Rectal smooth muscle tissue (tissue), 1 donor: Measurements from ENCODE around the gene COG4.

Experiments used
- H3K27ac ChIP-seq: one replicate; pipeline ENCODE4 v1.7.0; 2013; ENCODE audit warnings: low read depth, low read length, inconsistent platforms
- H3K27me3 ChIP-seq: one replicate; pipeline ENCODE4 v1.7.0; 2013; ENCODE audit warnings: low read length; ENCODE audit not compliant: control insufficient read depth, insufficient read depth
- H3K36me3 ChIP-seq: one replicate; pipeline ENCODE4 v1.7.0; 2013; ENCODE audit warnings: low read length; ENCODE audit not compliant: control insufficient read depth, insufficient read depth
- H3K4me1 ChIP-seq: one replicate; pipeline ENCODE4 v1.7.0; 2013; ENCODE audit warnings: low read length; ENCODE audit not compliant: control insufficient read depth, insufficient read depth
- H3K4me3 ChIP-seq: one replicate; pipeline ENCODE4 v1.7.0; 2013; ENCODE audit warnings: low read length
- H3K9ac ChIP-seq: one replicate; pipeline ENCODE4 v1.7.0; 2013; ENCODE audit warnings: low read length

The COG4 gene

DNA sequence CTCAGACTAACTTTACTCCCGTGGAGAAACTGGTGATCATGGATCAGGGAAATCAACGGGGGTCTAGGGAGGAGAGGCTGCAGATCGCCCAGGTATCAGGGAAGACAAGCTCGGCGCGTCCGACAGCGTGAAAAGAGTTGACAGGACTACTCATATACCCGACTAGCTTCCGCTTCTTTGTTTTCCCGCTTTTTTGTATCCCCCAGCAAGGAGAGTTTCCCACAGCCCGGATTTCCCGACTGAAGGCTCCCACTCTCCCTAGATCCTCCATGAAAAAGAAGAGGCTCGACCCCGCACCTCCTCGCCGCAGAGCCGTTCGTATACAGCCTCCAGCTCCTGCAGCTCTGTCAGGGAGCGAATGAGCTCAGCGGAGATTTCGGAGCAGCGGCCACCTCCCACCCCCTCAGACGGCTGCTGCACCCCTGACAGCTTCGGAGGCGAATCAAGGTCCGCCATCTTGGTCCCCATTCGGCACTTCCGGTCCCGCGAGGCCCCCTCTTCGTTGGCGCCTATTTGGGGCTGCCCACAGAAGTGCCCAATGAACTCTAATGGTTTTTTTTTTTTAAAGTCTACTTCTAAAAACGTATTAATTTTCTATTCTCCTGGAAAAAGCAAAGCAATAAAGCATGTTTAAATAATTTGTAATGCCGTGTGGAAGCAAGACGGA is at the start of gene COG4:
Gene COG4 (minus strand): TSS at position 479 of the 667 bp plus-strand sequence. CDS start 11 bp downstream, at position 468.
- Histone ChIP-seq H3K9ac (peak within 1 kb of the TSS; percentile 81), H3K27me3 (no peaks in the 10 kb centered on the region), H3K27ac (peak within 1 kb of the TSS; percentile 73), H3K4me3 (peak within 1 kb of the TSS; percentile 90), H3K36me3 (peaks cover 3% of the 10 kb centered on the region), H3K4me1 (peaks cover 14% of the 10 kb centered on the region)

DNA sequence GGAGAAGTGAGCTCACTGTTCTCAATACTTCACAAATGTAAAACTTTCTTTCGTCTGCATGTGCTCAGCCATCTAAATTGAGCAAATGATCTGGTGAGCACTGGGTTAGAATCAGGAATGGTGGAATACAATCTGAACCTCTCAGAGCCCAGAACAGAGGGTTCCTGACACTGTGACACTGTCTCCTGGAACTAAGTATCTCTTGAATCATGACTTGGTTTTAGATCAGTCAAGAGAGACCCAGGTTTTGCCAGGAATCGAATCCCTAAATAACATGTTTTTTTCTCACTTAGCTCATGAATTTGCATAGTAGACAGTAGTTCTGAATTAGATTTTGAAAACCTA is 49.5 kb upstream of the COG4 start:
- Histone ChIP-seq H3K36me3 (peaks cover 46% of the 10 kb centered on the region), H3K27me3 (no peaks in the 10 kb centered on the region), H3K27ac (peak overlapping the region; percentile 43), H3K9ac (no peak overlapping the region), H3K4me3 (no peak overlapping the region), H3K4me1 (peaks cover 9% of the 10 kb centered on the region)

DNA sequence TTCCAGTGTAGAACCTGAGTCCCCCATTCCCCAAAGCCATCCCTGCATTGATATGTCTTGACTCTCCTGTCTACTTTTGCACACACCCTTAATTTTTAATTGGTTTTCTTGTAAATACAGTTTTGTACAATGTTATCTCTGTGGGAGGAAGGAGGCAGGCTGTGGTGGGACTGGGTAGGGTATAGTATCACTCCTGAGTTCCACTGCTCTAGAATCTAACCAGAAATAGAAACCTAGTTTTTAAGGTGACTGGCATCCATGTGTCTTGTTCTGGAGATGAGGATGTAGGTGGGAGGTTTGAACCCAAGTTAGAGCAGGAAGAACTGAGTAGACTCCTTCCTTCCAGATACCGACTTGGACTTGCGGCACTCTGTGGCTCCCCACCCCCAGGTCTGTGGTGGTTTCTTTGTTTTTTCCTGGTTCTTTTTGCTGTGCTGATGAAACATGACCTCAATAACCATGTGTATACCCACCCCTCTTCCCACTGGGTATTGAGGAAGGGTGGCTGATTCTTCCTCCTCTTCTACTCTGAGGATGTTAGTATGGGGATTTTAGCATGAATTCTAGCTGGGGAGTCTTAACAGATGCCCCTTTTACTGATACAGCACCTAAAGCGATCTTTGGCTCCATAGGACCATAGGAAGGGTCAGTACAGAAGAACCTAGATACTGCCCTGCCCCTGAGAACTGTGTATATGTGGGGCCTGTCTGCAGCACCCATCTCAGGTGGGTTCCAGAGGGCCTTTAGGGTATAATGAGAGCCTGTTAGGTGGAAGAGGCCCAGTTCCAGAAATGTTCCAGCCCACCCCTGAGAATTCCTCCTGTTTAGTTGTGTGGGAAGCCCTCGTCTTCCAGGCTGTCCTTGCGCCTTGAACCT is 48.9 kb upstream of the COG4 start:
- Histone ChIP-seq H3K9ac (no peak overlapping the region), H3K4me1 (peaks cover 9% of the 10 kb centered on the region), H3K4me3 (no peak overlapping the region), H3K36me3 (peaks cover 50% of the 10 kb centered on the region), H3K27me3 (no peaks in the 10 kb centered on the region), H3K27ac (no peak overlapping the region)

DNA sequence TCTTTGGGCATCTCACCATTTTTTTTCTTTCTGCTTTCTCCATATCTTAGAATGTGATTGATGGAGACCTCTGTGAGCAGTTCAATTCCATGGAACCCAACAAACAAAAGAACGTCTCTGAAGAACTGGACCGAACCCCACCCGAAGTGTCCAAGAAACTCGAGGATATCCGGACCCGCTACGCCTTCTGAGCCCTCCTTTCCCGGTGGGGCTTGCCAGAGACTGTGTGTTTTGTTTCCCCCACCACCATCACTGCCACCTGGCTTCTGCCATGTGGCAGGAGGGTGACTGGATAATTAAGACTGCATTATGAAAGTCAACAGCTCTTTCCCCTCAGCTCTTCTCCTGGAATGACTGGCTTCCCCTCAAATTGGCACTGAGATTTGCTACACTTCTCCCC is 48.3 kb upstream of the COG4 start:
- no peaks in the 10 kb centered on the region for H3K27me3 ChIP-seq
- H3K9ac ChIP-seq, result no peak overlapping the region
- H3K4me3 ChIP-seq, result no peak overlapping the region
- no peak overlapping the region for H3K27ac ChIP-seq
- peaks cover 9% of the 10 kb centered on the region for H3K4me1 ChIP-seq
- peaks cover 57% of the 10 kb centered on the region for H3K36me3 ChIP-seq

DNA sequence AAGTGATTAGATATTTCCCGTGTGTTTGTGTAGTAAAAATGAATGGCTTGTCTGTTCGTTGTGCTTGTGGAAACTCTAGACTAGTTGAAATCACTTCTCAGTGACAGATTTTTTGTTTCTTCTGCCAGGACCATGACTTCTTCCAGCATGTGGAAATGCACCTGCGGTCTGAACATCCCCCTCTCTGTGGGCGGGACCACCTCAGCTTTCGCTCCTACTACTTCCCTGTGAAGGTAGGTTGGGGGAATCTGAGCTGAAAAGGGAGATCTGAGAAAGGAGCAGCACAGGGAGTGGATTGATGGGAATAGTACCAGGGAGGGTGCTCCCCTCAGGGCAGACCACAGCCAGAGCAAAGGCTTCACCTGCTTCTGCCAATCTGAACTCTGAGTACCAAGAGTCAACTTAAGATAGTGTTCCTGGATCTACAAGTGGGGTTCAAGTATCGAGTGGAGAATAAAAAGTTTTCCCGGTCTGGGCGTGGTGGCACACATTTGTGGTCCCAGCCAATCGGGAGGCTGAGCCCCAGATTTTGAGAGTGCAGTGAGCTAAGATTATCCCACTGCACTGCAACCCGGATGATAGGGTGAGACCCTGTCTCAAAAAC is 47.7 kb upstream of the COG4 start:
- H3K4me1 ChIP-seq, result peaks cover 9% of the 10 kb centered on the region
- no peak overlapping the region for H3K27ac ChIP-seq
- peaks cover 58% of the 10 kb centered on the region for H3K36me3 ChIP-seq
- no peaks in the 10 kb centered on the region for H3K27me3 ChIP-seq
- H3K9ac ChIP-seq, result no peak overlapping the region
- no peak overlapping the region for H3K4me3 ChIP-seq

DNA sequence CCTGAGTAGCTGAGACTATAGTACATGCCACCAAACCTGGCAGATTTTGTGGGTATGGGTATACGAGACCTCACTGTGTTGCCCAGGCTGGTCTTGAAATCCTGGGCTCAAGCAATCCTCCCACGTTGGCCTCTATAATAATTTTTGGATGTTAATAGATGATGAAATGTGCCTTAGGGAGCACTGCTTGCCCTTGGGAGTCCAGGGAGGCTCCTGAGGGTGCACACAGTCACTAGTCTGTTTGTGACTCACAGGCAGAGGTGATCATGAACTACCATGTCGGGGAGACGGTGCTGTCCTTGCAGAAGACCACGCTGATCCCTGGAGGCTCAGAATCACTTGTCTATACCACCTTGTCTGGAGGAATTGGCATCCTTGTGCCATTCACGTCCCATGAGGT is 46.4 kb upstream of the COG4 start:
- no peaks in the 10 kb centered on the region for H3K27me3 ChIP-seq
- H3K4me3 ChIP-seq, result no peak overlapping the region
- H3K36me3 ChIP-seq, result peaks cover 66% of the 10 kb centered on the region
- H3K9ac ChIP-seq, result no peak overlapping the region
- H3K27ac ChIP-seq, result no peak overlapping the region
- peaks cover 17% of the 10 kb centered on the region for H3K4me1 ChIP-seq

DNA sequence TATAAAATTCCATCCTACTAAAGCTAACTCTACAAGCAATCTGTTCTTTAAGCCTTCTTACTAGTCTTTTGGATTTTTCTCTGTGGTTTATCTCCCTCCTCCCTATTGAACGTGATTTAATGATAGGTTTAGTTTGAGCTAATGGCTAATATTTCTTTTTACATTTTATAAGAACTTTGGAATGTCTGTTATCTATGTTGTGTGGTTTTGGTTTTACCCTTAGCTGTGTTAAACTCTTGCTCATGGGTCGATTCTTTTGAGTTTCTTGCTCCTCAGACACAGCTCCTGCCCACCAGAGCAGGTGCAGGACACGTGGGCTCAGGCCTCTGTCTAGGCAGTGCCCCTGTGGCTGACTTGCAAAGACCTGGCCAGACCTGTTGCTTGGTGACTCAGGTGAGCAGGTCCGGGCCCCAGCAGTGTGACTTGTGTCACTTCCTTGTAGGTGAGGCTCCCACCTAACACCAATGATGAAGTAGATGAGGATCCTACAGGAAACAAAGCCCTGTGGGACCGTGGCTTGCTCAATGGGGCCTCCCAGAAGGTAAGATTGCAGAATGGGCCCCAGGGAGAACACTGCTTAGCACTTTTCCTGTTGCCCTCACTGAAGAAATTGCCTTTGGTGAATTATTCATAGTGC is 45.4 kb upstream of the COG4 start:
- Histone ChIP-seq H3K36me3 (peaks cover 72% of the 10 kb centered on the region), H3K9ac (no peak overlapping the region), H3K4me1 (peaks cover 20% of the 10 kb centered on the region), H3K27me3 (no peaks in the 10 kb centered on the region), H3K4me3 (no peak overlapping the region), H3K27ac (no peak overlapping the region)

DNA sequence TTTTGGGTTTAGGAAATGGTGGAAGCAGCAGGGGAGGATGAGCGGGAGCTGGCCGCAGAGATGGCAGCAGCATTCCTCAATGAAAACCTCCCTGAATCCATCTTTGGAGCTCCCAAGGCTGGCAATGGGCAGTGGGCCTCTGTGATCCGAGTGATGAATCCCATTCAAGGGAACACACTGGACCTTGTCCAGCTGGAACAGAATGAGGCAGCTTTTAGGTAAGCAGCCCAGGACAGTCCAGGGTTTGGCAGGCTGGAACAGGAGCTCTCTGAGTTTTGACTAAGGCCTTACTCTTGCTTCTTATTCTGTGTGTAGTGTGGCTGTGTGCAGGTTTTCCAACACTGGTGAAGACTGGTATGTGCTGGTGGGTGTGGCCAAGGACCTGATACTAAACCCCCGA is 41.7 kb upstream of the COG4 start:
- Histone ChIP-seq H3K27ac (peak overlapping the region; percentile 1), H3K27me3 (no peaks in the 10 kb centered on the region), H3K9ac (no peak overlapping the region), H3K4me1 (peaks cover 13% of the 10 kb centered on the region), H3K4me3 (no peak overlapping the region), H3K36me3 (peaks cover 64% of the 10 kb centered on the region)

DNA sequence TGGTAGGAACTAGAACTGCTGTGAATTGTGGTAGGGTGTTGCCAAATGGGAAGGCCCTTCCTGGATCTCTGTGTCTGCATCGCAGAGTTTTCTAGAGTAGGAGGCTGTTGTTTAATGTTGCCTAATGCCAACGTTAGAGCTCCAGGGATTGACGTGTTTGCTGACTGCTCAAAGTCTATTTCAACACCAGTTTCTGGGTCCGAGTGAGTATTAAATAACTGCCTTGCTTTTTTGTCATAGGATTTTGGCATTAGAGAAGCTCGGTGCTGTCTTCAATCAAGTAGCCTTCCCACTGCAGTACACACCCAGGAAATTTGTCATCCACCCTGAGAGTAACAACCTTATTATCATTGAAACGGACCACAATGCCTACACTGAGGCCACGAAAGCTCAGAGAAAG is 40.3 kb upstream of the COG4 start:
- Histone ChIP-seq H3K27me3 (no peaks in the 10 kb centered on the region), H3K27ac (no peak overlapping the region), H3K9ac (no peak overlapping the region), H3K4me1 (peaks cover 13% of the 10 kb centered on the region), H3K36me3 (peaks cover 60% of the 10 kb centered on the region), H3K4me3 (no peak overlapping the region)

DNA sequence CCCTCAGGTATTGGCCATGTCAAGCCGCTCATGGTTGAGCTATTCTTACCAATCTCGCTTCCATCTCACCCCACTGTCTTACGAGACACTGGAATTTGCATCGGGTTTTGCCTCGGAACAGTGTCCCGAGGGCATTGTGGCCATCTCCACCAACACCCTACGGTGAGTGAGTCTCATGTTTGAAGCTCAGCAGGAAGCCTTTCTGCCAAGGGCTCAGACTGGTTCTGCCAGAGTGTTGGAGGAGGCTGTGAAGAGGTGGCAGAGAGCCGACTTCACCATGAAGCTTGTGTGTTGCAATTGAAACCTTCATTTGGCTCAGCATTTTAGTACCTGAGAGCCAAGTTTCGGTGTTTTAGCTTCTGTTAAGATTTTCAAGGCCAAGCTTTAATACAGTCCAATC is 38.3 kb upstream of the COG4 start:
- Histone ChIP-seq H3K27ac (no peak overlapping the region), H3K36me3 (peaks cover 56% of the 10 kb centered on the region), H3K9ac (no peak overlapping the region)

DNA sequence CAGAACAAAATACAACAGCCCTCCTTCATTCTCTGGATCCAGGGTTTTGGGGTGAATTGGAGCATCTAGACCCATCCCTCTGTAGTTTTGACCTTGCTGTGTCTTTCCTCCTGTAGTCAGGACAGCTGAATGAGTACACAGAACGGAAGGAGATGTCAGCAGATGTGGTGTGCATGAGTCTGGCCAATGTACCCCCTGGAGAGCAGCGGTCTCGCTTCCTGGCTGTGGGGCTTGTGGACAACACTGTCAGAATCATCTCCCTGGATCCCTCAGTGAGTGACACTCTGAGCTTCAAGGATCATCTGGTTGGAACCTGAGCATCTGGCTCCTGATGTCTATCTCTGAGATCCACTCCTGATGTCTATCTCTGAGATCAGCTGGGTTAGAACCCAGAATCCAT is 32.7 kb upstream of the COG4 start:
- Histone ChIP-seq H3K4me3 (no peak overlapping the region), H3K9ac (no peak overlapping the region), H3K4me1 (no peaks in the 10 kb centered on the region), H3K36me3 (peaks cover 42% of the 10 kb centered on the region), H3K27me3 (no peaks in the 10 kb centered on the region), H3K27ac (no peak overlapping the region)

More for the DNA sequence above, 38.3 kb upstream of the COG4 start:
- Histone ChIP-seq H3K4me3 (no peak overlapping the region), H3K27me3 (no peaks in the 10 kb centered on the region), H3K4me1 (peaks cover 13% of the 10 kb centered on the region)

DNA sequence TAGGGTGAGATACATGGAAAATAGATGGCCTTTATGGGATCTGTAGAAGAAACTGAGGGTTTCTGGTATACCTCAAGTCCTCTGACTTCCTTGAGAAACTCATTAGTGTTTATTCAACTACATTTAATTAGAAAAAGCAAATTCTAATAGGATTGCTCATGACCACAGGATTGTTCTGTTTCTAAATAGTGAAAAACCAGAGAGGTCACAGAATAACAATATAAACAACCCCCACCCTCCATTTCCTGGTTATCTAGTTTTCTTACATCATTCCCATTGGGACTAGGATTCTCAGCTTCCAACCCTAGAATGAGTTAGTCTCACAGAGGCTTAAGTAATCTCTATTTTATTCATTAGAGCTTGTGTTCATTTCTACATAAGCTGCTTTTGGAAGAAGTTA is 30.3 kb upstream of the COG4 start:
- H3K27me3 ChIP-seq, result no peaks in the 10 kb centered on the region
- no peak overlapping the region for H3K9ac ChIP-seq
- peaks cover 51% of the 10 kb centered on the region for H3K36me3 ChIP-seq
- no peaks in the 10 kb centered on the region for H3K4me1 ChIP-seq
- no peak overlapping the region for H3K4me3 ChIP-seq
- no peak overlapping the region for H3K27ac ChIP-seq
